Ishikawa (cell line): ENCODE data around the gene COL15A1.

Experiments used
- CEBPB ChIP-seq: IDR thresholded peaks from 2 replicates; pipeline ENCODE4 v1.6.1; 2012
- CREB1 ChIP-seq: IDR thresholded peaks from 2 replicates; pipeline ENCODE4 v1.6.1; 2012; ENCODE audit warnings: low read depth
- EGR1 ChIP-seq: IDR thresholded peaks from 2 replicates; pipeline ENCODE4 v1.6.1; 2012
- EP300 ChIP-seq: IDR thresholded peaks from 2 replicates; pipeline ENCODE4 v1.6.1; 2012; ENCODE audit warnings: borderline replicate concordance
- FOXM1 ChIP-seq: IDR thresholded peaks from 2 replicates; pipeline ENCODE4 v1.6.1; 2012; ENCODE audit warnings: low read depth, borderline replicate concordance
- NFIC ChIP-seq: IDR thresholded peaks from 2 replicates; pipeline ENCODE4 v1.6.1; 2012
- RAD21 ChIP-seq: IDR thresholded peaks from 2 replicates; pipeline ENCODE4 v1.6.1; 2012; ENCODE audit warnings: low read depth
- TAF1 ChIP-seq: IDR thresholded peaks from 2 replicates; pipeline ENCODE4 v1.6.1; 2012; ENCODE audit warnings: low read depth, mild to moderate bottlenecking
- TCF12 ChIP-seq: IDR thresholded peaks from 2 replicates; pipeline ENCODE4 v1.6.1; 2012; ENCODE audit warnings: low read depth
- TEAD4 ChIP-seq: IDR thresholded peaks from 2 replicates; pipeline ENCODE4 v1.6.1; 2012
- YY1 ChIP-seq: IDR thresholded peaks from 2 replicates; pipeline ENCODE4 v1.6.1; 2012; ENCODE audit warnings: low read depth
- ZBTB7A ChIP-seq: IDR thresholded peaks from 2 replicates; pipeline ENCODE4 v1.6.1; 2012; ENCODE audit warnings: low read depth
- TF ChIP-seq, protein P1 (sequence below): IDR thresholded peaks from 2 replicates; pipeline ENCODE4 v1.6.1; 2012
- TF ChIP-seq, protein P2 (sequence below): IDR thresholded peaks from 2 replicates; pipeline ENCODE4 v1.6.1; 2012
- TF ChIP-seq, protein P3 (sequence below): IDR thresholded peaks from 2 replicates; pipeline ENCODE4 v1.6.1; 2012; ENCODE audit warnings: low read depth, mild to moderate bottlenecking

COL15A1 gene

DNA sequence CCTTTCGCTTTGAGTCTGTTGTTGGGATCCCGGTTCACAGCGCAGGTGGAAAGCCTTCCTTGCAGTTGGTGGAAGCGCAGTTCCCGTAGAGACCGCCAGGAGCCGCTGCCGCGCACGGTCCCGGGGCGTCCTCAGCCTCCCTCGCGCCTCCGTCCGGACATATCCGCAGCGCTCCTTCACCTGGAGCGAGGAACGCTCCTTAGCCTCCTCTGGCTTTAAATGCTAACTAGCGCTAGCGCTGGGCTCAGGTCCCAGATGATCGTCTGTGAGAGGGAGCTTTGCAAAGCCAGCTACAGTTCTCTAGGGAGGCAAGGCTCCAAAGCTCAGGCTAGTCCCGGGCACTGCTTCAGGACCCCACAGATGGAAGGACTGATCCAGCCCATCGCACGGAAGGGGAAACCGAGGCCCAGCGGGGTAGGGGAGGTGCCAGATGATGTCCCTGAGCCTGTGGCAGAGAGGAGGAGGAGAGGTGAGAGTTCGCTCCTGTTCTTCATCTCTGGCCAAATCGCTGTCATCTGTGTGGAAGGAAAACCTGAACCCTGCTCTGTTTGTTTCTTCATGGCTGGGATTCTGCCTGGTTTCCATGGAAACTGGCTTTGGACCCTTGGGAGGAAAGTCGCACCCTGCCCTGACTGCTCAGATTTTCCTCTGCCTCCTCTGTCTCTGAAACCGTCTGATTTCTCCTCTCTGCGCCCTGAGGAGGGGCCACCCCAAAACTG is 31.4 kb downstream of the COL15A1 start:
- TF ChIP-seq TEAD4: no peak
- 0 out of 2 replicates have a peak, but pooled peaks have one; percentile 14 for TF ChIP-seq TCF12
- no peak for TF ChIP-seq FOXM1
- peak; percentile 78 for TF ChIP-seq RAD21
- no peak for TF ChIP-seq NFIC
- TF ChIP-seq, protein P1, sequence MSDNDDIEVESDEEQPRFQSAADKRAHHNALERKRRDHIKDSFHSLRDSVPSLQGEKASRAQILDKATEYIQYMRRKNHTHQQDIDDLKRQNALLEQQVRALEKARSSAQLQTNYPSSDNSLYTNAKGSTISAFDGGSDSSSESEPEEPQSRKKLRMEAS: peak; percentile 73; the same call in 1 of the 2 replicates
- TF ChIP-seq TAF1: no peak
- TF ChIP-seq, protein P2, sequence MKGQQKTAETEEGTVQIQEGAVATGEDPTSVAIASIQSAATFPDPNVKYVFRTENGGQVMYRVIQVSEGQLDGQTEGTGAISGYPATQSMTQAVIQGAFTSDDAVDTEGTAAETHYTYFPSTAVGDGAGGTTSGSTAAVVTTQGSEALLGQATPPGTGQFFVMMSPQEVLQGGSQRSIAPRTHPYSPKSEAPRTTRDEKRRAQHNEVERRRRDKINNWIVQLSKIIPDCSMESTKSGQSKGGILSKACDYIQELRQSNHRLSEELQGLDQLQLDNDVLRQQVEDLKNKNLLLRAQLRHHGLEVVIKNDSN: no peak

DNA sequence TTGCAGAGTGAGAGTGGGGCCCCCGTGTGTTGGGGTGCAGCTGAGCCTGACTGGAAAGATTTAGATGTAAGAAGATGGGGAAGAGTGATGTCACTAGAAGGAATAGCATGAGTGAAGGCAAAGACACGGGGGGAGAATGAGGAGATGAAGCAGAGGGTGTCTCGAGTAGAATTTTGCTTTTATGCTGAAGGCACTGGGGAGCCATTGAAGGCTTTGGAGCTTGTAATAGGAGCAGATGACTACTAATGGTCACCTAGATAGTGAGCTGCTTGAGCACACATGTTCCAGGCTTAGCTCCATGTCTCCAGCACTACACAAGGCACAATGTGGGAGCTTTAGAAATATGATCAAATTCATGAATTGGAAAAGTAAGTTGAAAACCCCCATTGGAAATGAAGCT is 32.1 kb downstream of the COL15A1 start:
- TF ChIP-seq TEAD4 (no peak), FOXM1 (no peak), RAD21 (no peak), ZBTB7A (no peak), CEBPB (no peak)

DNA sequence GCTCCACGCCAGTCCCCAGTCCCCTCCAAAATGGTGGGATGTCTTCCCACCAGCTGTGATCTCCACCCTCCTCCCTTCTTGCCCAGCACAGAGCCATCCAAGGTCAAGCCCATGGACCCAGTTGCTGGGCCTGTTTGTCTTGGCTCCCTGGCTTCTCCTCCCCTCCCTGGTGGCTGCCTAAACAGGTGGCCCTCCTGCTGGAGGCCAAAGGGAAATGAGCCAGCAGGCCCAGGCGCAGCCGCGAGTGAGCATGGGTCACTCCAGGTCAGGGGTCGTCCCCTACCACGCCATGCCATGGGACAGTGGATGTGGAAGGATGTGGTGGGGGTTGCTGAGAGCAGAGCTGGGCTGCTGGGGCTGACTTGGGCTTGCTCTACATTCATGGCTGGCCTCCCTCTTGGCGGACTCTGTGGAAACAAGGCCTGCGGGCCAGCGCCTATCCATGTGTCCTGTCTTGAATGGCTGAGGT is 33.6 kb downstream of the COL15A1 start:
- no peak for TF ChIP-seq TEAD4
- TF ChIP-seq ZBTB7A: no peak
- no peak for TF ChIP-seq FOXM1
- TF ChIP-seq CREB1: no peak
- TF ChIP-seq NFIC: no peak
- TF ChIP-seq, protein P1: no peak
- no peak for TF ChIP-seq RAD21
- TF ChIP-seq, protein P2: no peak

DNA sequence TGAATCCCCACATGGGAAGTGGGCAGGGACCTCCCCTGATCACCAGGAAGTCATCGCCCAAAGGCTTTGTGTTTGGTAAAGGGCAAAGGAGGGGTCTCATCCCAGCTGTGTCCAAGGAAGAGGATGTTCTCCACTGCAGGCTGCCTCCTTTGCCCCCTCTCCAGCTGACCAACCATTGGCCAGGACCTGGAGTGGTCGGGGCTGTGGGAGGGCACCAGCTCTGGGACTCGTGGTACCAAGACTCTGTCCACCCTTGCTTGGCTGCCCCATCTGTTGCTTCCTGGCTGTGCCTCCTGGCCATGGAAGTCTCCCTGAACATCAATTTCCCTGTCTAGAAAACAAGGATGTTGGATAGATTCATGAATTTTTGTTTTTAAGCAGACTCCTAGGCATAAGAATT is 34.1 kb downstream of the COL15A1 start:
- TF ChIP-seq, protein P3, sequence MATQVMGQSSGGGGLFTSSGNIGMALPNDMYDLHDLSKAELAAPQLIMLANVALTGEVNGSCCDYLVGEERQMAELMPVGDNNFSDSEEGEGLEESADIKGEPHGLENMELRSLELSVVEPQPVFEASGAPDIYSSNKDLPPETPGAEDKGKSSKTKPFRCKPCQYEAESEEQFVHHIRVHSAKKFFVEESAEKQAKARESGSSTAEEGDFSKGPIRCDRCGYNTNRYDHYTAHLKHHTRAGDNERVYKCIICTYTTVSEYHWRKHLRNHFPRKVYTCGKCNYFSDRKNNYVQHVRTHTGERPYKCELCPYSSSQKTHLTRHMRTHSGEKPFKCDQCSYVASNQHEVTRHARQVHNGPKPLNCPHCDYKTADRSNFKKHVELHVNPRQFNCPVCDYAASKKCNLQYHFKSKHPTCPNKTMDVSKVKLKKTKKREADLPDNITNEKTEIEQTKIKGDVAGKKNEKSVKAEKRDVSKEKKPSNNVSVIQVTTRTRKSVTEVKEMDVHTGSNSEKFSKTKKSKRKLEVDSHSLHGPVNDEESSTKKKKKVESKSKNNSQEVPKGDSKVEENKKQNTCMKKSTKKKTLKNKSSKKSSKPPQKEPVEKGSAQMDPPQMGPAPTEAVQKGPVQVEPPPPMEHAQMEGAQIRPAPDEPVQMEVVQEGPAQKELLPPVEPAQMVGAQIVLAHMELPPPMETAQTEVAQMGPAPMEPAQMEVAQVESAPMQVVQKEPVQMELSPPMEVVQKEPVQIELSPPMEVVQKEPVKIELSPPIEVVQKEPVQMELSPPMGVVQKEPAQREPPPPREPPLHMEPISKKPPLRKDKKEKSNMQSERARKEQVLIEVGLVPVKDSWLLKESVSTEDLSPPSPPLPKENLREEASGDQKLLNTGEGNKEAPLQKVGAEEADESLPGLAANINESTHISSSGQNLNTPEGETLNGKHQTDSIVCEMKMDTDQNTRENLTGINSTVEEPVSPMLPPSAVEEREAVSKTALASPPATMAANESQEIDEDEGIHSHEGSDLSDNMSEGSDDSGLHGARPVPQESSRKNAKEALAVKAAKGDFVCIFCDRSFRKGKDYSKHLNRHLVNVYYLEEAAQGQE: no peak
- no peak for TF ChIP-seq CEBPB
- TF ChIP-seq, protein P2: no peak
- TF ChIP-seq EGR1: no peak
- TF ChIP-seq YY1: no peak

DNA sequence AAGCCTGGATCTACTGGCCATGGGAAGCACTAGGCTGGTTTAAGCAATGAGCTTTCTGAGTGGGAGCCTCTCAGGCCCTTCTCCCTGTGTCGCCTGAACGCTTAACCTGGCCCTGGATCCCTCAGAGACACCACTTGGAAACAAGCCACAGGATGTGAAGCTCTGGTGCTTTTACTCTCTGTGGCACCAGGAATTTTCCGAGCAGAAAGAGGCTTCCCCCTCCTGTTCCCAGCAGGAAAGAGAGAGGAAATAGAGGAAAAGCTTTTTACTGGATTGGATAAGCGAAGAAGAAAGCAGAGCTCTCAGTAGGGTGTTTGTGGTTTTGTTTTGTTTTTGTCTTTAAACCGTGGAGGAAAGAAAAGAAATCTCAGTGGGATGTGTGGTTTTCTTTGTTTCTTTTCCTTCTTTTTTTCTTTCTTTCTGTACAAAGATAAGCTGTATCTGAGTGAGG is 34.5 kb downstream of the COL15A1 start:
- TF ChIP-seq NFIC (peak; percentile 50), CREB1 (no peak), EP300 (peak; percentile 32; the same call in 1 of the 2 replicates)

DNA sequence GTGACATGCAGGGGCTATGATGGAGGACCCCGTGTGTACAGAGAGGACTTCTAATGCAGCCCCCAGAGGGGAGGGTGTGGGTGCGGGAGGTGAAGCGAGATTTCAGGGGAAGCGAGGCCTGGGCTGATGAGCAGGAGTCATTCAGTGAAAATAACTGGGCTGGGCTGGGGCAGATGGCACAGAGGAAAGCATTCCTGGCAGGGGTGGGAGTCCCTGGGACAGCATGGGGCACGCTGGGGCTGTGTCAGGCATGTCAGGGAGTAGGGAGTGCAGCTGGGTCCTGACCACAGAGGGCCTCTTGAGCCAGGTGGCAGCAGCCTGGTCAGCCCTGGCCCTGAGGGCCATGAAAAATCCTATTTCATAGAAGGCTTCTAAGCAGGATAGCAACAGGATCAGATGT is 36.6 kb downstream of the COL15A1 start:
- TF ChIP-seq, protein P1: no peak
- no peak for TF ChIP-seq NFIC
- no peak for TF ChIP-seq TAF1
- TF ChIP-seq ZBTB7A: no peak
- no peak for TF ChIP-seq EGR1
- TF ChIP-seq, protein P3: no peak
- TF ChIP-seq CREB1: no peak
- no peak for TF ChIP-seq EP300
- TF ChIP-seq, protein P2: no peak
- no peak for TF ChIP-seq YY1
- no peak for TF ChIP-seq FOXM1
- no peak for TF ChIP-seq TEAD4
- TF ChIP-seq RAD21: no peak
- no peak for TF ChIP-seq TCF12
